Caki2 (cell line): ENCODE measurements around the gene RAB30. TPM values are rescaled to one million over a fixed set of nuclear protein-coding genes. Genes with fewer than 3 reads are reported as not detected.
A peak's percentile ranks its signal among the peaks of the same experiment; 100 is the strongest.

ENCODE experiments used
- DNase-seq: peaks from one replicate; pipeline ENCODE4 v3.0.0-alpha.2; 2015; ENCODE audit warnings: low read depth
- in situ Hi-C: cut with HindIII; loops from 2 replicates; pipeline ENCODE4 v1.10.0; 2016; ENCODE audit warnings: low sequenced_read_pairs, low pct_unique_long_range_greater_than_20kb, mixed read lengths
- total RNA-seq: library from RNA; depleted of rRNA; stranded (reverse); fragments of >200 nt; shearing (Covaris generic); gene quantifications from 2 replicates; pipeline ENCODE4 v1.2.3, GENCODE V29; 2014; ENCODE audit warnings: low replicate concordance

Gene RAB30
- total RNA-seq, 1 experiment from 2014 or later = 3.2 TPM

DNA sequence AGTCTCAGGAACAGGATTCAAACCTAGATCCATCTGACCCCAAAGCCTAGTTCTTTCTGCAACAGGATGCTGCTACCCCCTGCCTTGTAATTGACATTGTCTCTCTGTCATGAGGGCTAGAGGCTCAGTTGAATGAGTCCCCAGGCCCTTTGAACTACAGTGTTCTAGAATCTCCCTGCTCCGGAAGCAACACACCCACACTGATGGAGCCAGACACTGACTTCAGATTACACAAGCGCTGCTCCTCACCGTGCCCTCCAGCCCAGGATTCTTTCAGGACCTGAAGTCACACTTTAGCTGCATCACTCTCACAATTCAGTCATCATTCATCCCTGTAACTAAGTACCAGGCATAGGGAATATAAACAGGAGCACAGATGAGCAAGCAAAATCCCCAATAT lies 69.6 kb downstream of the RAB30 start:
- in situ Hi-C loops = no loop called here

DNA sequence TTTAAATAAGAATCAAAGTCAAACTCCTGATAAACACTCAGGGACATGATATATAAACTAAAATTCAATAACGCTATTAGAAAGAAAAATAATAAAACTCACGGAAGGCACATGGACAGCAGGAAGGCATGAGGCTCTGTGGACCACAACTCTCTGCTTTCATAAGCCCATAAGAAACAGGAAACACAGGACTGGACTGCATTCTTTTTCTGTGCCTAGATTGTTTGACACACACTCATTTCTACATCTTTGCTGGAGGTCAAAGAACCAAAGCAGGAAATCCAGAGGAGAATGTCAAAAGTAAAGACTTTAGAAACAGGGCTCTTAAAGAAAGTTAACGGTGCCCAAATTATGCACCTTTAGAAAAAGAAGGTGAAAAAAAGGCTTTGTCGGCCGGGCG lies 71.3 kb downstream of the RAB30 start:
- in situ Hi-C loops = no loop called here
- no peak for DNase-seq

More for the DNA sequence above, 69.6 kb downstream of the RAB30 start:
- no peak for DNase-seq

DNA sequence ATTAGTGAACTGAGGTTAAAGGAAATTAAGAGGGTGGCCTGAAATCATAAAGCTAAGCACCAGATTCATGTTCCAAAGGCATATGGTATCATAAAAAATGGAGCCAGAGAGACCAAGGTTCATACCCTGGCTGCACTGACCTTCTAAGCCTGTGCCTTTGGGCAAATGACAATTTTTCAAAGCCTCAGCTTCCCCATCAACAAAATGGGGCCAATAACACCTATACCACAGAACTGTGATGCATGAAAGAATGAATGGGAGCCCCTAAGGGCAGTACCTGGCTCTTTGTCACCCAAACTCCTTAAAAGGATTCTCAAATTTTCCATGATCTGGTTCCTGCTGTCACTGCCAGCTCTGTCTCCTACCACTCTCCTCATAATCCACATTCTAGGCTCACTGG lies 72.5 kb downstream of the RAB30 start:
- in situ Hi-C loops = no loop called here
- no peak for DNase-seq

DNA sequence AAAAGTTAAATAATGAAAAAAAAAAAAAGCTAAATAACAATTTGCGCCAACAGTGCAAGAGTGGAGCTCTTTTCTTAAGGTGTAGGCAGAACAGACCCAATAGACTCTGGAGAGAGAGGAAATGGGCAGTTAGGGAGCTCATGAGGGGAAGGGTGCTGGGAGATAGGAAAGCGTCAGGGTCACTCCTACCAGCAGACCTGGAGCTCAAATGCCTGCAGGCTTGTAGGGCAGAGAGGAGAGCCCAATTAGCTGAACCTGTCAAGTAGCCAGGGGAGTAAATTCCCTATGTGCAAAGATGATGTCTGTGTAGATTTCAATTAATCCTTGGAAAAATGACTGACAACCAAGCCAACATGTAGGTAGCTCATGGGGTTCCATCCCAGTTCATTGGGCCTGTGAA lies 73.0 kb downstream of the RAB30 start:
- no peak for DNase-seq
- in situ Hi-C loops = no loop called here

DNA sequence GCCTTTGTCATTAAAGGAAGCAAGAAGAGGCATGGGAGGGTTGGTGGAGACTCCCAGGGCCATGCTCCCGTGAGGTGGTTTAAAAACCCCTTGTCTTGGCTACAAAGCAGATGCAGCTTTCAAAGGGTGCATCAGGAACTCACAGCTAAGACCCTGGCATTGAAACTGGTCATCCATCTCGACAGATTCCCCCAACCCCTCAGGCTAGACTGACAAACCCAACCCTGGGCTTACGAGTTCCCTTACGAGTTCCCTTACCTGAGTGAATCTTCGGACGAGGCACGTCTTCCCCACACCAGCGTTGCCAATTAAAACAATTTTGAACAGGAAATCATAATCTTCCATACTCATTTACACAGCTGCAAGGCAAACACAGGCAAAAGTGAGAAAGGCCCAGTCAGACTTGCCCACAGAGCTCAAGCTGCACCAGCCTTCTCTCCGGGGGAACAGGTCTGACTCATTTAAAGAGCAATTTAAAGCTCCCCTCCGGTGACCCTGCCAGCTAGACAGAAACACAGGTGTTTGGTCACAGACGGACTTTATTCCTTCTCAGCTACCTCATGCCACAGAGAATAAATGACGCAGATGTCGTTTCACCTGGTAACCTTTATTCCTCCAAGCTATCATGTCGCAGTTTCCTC lies 74.6 kb downstream of the RAB30 start:
- DNase-seq = no peak

DNA sequence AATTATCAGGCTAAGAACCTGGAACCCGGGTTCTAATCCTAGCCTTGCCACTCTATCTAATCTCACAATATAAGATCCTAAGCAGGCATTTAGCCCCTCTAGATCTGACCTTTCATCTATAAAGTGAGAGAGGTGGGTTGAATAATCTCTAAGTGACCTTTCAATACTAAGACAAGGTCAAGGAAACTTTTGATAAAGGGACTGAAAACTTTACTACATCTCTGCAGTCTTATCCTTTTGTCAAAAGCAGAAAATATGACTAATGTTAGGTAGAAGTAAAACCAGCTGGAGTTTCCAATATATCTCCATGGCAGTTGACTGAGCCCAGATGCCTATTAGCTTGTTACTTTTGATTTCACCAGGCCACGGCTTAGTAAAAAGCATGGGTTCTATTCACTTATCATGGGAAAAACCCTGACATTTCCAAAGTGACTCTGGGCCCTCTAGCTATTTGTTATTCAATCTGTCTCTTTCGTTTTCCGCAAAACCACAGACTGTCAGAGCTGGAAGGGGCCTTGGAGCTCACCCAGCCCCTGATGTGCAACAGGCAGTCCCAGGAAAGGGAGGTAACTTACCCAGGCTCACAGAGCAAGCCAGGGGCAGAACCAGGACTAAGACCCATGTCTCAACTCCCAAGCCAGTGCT lies 75.8 kb downstream of the RAB30 start:
- in situ Hi-C loops = no loop called here
- DNase-seq = no peak

More for the DNA sequence above, 74.6 kb downstream of the RAB30 start:
- in situ Hi-C loops = no loop called here

DNA sequence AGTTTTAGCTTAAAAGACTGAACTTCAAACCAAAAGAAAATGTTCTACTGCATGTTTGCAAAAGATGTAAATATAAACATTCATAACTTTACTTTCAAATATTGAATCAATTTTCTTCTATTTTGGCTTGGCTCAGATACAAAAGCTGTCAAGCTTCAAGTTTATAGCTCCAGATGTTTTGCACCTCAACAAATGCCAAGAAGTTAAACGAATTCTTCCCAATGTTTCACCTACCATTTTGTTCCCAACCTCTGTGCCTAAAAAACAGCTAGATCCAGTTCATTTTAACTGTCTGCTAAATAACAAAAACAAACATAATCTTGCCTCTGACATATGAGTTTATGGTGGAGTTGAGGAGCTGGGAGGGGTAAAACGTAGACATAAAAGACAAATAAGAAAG lies 76.5 kb downstream of the RAB30 start:
- in situ Hi-C loops = no loop called here
- no peak for DNase-seq

DNA sequence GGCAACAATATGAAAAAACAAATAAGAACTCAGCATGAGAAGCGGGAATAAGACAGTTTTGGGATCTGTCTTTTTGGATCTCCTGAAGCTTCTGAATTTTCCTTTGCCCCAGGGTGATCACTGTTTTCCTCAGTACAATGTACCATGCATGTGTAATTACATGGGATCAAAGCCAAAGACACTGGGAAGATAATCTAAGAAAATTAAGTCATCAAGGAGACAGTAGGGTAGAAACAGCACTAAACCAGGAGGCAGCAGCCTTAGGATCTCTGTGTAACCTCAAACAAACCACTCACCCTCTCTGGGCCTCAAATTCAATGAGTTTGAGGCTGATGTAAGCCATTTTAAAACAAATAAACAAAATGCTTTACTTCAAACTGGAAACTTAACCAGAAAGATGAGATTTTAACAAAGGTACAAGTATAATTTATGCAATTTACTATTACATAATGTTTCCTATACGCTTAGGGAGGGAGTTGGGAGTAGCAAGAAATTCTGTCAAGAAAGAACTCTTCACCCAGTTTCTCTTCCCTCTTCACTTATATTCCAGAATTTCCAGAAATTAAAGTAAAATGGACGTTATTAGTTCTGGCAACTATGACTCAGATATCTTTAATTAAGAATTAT lies 77.0 kb downstream of the RAB30 start:
- in situ Hi-C loops = no loop called here
- DNase-seq = no peak

DNA sequence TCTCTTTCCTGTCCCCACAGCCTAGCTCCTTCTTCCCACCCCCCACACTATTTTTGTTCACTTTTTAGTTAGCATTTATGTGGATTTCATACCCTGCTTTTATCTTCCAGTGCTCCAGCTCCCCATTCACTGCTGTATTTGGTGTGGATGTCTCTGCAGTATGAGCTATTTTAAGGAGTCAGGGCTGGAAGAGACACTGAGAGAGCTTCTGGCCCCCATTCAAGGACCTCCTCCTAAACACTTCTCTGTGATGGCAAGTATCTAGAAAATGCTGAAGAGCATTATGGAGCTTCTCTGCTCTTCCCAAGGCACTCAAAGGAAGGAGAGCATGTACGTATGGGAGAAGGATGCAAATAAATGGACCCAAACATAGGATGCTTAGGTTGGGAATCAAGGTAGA lies 79.5 kb downstream of the RAB30 start:
- in situ Hi-C loops = no loop called here
- no peak for DNase-seq

DNA sequence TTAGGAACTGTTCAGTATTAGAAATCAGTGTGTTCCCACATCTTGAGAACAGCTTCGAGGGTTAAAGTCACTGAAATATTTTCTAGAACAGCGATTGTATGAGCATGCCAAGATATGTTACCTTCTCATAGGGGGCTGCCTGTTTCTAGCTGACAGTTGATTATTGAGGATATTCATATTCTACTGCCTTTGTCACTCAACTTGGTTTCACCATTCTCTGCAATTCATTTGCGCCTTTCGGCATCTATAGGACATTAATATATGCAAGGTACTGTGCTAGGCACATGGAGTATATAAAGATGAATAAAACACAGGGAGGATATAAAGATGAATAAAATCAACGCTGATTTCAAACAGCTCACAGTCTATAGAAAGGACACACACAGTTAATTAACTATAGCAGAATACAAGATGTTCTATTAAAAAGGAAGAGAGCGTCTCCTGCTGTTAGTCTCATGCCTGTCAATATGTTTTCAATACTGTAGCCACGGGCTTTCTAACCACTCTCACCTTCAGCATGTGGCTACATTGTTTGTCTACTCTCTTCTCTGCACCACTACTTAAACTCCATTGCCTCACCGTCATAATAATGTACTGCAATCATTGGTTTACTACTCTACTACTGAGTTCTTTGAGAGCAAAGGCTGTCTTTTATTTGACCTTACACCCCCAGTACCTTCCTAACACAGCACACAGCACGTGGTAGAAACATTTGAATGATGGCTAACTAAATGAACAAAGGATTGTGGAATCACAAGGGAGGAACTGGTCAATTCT lies 81.9 kb downstream of the RAB30 start:
- in situ Hi-C loops = no loop called here
- DNase-seq = no peak

DNA sequence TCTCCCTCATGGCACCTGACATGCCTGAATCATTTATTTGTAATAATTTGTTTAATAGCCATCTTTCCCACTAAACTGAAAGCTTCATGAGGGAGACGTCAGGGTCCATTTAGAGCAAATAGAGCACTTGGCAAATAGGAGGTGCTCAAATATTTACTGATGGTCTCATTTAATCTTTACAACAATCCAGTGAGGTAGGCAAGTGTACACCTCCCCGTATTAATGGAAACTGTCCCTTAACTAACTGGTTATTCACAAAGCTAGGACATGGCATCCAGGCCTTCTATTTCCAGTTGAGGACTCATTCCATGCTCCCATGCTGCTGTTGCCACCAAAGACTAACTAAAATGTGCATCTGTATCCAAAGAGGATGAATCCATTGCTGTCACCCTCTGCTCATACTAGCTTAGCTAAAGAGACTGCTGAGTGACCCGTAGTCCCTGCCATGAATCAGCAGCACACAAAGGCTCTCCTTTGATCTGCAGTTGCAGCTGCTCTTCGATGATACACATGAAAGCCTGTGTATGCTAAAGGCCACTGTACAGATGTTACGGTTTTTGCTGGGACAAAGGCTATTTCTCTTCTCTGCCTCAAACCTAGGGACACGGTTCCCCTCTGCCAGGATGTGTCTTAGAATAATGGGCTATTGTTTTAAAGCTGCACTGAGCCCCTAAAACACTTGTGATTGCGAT lies 82.6 kb downstream of the RAB30 start:
- in situ Hi-C loops = no loop called here
- no peak for DNase-seq

DNA sequence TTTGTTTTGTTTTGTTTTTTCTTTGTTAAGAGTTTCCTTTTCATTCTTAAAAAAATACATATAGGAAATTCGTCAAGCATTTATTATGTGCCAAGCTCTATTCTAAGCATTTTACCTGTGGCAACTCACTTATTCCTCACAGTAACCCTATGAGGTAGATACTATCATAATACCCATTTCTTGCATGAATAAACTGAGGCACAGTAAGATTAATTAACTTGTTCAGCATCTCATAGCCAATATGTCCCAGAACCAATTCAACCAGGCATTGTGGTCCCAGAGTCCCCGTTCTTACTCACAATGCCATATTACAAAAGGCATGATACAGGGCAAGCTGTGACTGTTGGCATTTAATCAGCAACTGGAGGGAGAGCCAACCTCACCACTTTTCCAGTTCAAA lies 83.7 kb downstream of the RAB30 start:
- DNase-seq = no peak
- in situ Hi-C loops = no loop called here

DNA sequence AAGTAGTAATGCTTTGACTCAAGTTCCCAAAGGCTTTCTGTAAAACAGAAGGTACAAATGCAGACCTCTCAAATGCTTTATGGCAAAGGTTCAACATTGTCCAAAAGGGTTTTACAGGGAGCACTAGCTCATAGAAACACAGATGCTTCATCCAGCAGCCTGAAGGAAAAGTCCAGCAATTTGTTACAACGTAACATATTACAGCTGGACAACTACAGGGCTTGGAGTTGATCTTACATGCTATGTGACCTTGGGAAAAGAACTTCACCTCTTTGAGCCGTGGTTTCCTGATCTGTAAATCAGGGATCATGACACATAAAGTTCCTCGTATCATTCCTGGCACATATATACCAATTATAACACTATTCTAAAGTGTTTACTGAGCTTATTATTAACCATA lies 85.3 kb downstream of the RAB30 start:
- DNase-seq = no peak
- in situ Hi-C loops = no loop called here

DNA sequence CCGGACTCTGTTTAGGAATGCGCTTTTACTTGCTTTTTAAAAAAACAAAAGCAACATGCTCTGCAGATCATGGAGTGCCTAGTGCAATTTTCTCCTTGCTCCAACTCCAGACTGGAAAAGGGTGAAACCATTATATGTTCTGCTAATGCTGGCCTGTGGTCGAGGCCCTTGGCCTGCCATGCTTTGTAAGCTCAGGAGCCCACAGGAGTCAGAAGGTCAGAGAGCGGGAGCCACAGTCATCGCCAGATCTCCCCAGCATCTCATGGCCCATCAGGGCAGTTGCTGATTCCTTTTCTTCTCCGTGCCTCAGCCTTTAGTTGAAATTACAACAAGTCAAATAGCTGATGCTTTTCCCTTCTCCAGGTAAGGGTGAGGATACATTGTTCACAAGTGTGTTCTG lies 89.8 kb downstream of the RAB30 start:
- in situ Hi-C loops = no loop called here
- DNase-seq = no peak

DNA sequence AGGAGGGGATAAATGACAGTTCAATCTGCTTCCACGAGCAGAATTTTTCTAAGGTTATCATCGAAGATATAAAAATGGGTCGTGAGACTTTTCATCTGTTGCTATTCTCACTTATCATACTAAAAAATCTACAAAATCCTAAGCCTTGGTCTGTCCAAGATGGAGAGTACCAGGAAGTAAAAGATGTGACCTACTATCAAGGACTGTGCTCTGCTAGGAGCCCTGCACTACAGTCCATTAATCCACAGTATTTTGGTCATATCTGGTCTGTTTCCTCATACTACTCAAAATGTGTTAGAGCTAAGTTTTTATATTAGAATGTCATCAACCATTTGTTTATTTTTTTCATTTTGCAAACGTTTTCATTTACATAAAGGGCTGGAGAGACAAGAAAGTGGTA lies 90.8 kb downstream of the RAB30 start:
- no peak for DNase-seq
- in situ Hi-C loops = no loop called here

DNA sequence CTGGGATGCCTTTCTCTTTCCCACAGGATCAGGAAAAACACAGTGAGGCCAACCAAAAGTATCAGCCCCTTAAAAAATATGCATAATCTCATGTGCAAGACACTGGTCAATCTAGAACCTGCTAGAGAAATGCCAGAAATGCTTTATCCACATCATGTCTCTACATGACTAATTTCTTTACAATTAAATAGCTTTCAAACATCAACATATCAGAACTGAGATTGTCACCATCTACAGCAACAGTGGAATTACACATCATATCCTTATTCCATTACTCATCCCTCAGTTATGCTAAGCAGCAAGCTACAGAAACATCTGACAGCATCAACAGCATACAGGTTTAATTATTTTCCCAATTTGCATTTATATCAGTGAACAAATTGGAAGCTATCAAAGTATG lies 91.4 kb downstream of the RAB30 start:
- peak; percentile 38 for DNase-seq
- in situ Hi-C loops = no loop called here

DNA sequence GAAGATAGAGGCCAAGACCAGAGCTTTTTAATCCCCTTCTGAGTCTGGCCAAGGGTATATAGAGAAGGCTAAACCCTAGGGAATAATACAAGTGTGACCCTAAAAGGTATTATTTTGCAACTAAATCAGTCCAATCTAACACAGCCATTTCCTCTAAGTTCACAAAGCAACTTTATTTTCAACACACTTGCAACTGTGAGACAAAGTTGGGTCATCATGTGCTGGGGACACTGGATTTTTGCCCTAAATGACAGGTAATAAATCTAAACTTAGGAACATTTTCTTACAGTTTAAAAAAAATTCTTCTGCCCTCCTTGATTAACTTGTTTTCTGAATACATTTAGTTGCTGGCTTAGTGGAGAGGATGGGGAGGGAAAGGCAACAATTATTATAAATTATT lies 91.9 kb downstream of the RAB30 start:
- in situ Hi-C loops = no loop called here
- no peak for DNase-seq

DNA sequence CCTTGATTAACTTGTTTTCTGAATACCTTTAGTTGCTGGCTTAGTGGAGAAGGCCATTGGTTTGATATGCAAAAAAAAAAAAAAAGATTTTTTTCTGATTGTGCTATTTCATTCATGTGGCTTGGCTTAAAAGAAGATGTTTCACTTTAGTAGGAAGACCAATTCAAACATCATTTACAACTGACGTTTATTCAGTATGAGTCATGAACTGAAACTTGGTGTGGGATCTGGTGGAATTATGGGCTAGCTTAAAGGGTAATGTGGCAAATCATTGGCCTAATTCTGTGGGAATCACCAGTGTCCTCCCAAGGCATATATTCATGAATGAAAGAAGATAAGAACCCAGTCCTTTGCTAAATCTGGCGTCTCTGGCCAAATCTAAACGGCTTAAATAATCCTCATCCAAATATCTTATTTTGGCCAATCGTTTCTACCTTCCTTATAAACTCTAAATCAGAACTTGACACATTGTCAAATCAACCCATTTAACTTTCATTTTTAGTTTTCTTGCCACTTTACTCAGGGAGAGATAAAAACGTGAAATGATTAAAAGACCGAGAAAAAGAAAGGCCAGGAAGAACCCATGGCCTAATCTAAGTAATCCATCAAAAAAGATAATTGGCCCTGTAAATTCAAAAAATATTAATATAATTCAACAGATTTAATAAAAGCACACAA lies 93.1 kb downstream of the RAB30 start:
- in situ Hi-C loops = no loop called here
- peak; percentile 4 for DNase-seq
